ENCODE measurements around the gene TGFB3. TPM values are rescaled to one million over a fixed set of nuclear protein-coding genes. Genes with fewer than 3 reads are reported as not detected.

Gene TGFB3
- 10 to 100 TPM; 10.6 to 12.8 (median 12.3) TPM for total RNA-seq
- total RNA-seq (2013): 5.9 TPM

GRCh38 chr14:75981426-75982265 lies at the start of gene TGFB3:
TSS of gene TGFB3 (minus strand) at chr14:75981995. CDS start at chr14:75980893, 1,102 bp downstream.
- no peaks in the 10 kb centered on the region for H3K27me3 Mint-ChIP-seq (ENCODE audit: low read depth in 2 of 2)
- H3K27ac Mint-ChIP-seq: peak within 1 kb of the TSS; percentile 82 to 93
- intact Hi-C loops (cut with micrococcal nuclease): loop anchor here (1.0 to 2.0 kb wide), 3 partner anchors 75 to 403 kb away; partner anchors contain the start of gene FLVCR2
- H3K4me3 ChIP-seq (ENCODE audit: low read length): peak within 1 kb of the TSS; percentile 57
- H3K4me3 Mint-ChIP-seq: peak within 1 kb of the TSS; percentile 89
- H3K4me1 ChIP-seq (ENCODE audit: control insufficient read depth, insufficient read depth, low read length): peaks cover 45% of the 10 kb centered on the region
- H3K36me3 Mint-ChIP-seq: no peaks in the 10 kb centered on the region
- H3K36me3 ChIP-seq (ENCODE audit: control insufficient read depth, insufficient read depth, low read length): no peaks in the 10 kb centered on the region
- H3K27ac ChIP-seq (ENCODE audit: low read length): peak within 1 kb of the TSS; percentile 76
- ATAC-seq: peak; percentile 61 to 80 (median 64)
- no peaks in the 10 kb centered on the region for H3K27me3 ChIP-seq (ENCODE audit: control insufficient read depth, insufficient read depth, low read length)
- no peak for TF ChIP-seq CTCF (IDR thresholded peaks at IDR 0.05)
- peak; percentile 50 to 81 for DNase-seq
- no peaks in the 10 kb centered on the region for H3K9me3 Mint-ChIP-seq
- WGBS (ENCODE audit: insufficient coverage): 4% methylated on average over 21 of the region's 26 CpGs
- peaks cover 49 to 51% of the 10 kb centered on the region in 2 donors for H3K4me1 Mint-ChIP-seq
- no peaks in the 10 kb centered on the region for H3K9me3 ChIP-seq (ENCODE audit: control insufficient read depth, insufficient read depth, low read length)

- Mint-ChIP-seq H3K36me3 (peaks cover 12% of the 10 kb centered on the region), H3K27ac (no peak overlapping the region), H3K27me3 (ENCODE audit: low read depth in 2 of 2) (no peaks in the 10 kb centered on the region), H3K4me1 (no peaks in the 10 kb centered on the region), H3K4me3 (no peak overlapping the region), H3K9me3 (peaks cover 5 to 10% of the 10 kb centered on the region in 2 donors)
- Histone ChIP-seq H3K4me3 (ENCODE audit: low read length) (no peak overlapping the region), H3K27ac (ENCODE audit: low read length) (no peak overlapping the region), H3K36me3 (ENCODE audit: control insufficient read depth, insufficient read depth, low read length) (no peaks in the 10 kb centered on the region), H3K27me3 (ENCODE audit: control insufficient read depth, insufficient read depth, low read length) (no peaks in the 10 kb centered on the region), H3K9me3 (ENCODE audit: control insufficient read depth, insufficient read depth, low read length) (no peaks in the 10 kb centered on the region), H3K4me1 (ENCODE audit: control insufficient read depth, insufficient read depth, low read length) (no peaks in the 10 kb centered on the region)
- DNase-seq (no peak), ATAC-seq (no peak)
- WGBS (ENCODE audit: insufficient coverage): 92% methylated on average over 2 of the region's 4 CpGs
- TF ChIP-seq CTCF (IDR thresholded peaks at IDR 0.05): no peak
- intact Hi-C loops (cut with micrococcal nuclease): no loop called here
Observed at GRCh38 chr14:76024211-76024907, 42.6 kb upstream of the TGFB3 start.

- H3K27me3 Mint-ChIP-seq (ENCODE audit: low read depth in 2 of 2): no peaks in the 10 kb centered on the region
- no peak overlapping the region for H3K4me3 Mint-ChIP-seq
- intact Hi-C loops (cut with micrococcal nuclease): no loop called here
- no peak for TF ChIP-seq CTCF (IDR thresholded peaks at IDR 0.05)
- no peaks in the 10 kb centered on the region for H3K36me3 ChIP-seq (ENCODE audit: control insufficient read depth, insufficient read depth, low read length)
- DNase-seq: no peak
- WGBS (ENCODE audit: insufficient coverage): no CpG with 5 or more reads among the region's 1 CpG
- no peak overlapping the region for H3K4me3 ChIP-seq (ENCODE audit: low read length)
- H3K9me3 ChIP-seq (ENCODE audit: control insufficient read depth, insufficient read depth, low read length): no peaks in the 10 kb centered on the region
- no peaks in the 10 kb centered on the region for H3K4me1 Mint-ChIP-seq
- no peak for ATAC-seq
- no peaks in the 10 kb centered on the region for H3K4me1 ChIP-seq (ENCODE audit: control insufficient read depth, insufficient read depth, low read length)
- no peak overlapping the region for H3K27ac Mint-ChIP-seq
- H3K27ac ChIP-seq (ENCODE audit: low read length): no peak overlapping the region
- peaks cover 16% of the 10 kb centered on the region for H3K36me3 Mint-ChIP-seq
- H3K27me3 ChIP-seq (ENCODE audit: control insufficient read depth, insufficient read depth, low read length): no peaks in the 10 kb centered on the region
- H3K9me3 Mint-ChIP-seq: peaks cover 6 to 16% of the 10 kb centered on the region in 2 donors
Observed at GRCh38 chr14:76023757-76024156, 42.0 kb upstream of the TGFB3 start.
